CD4-positive, alpha-beta T cell treated with Interleukin-6 for 4 hours (primary cell): ENCODE measurements around the gene GIT1.
A peak's percentile ranks its signal among the peaks of the same experiment; 100 is the strongest.
"Not testable (repeated sequence)": the region's sequence is repeated elsewhere in the genome, so short reads cannot be mapped to it uniquely, and the experiment has no call there.

ENCODE experiments used
- DNase-seq: peaks from one replicate; pipeline ENCODE4 v3.0.0-alpha.2; 2020; ENCODE audit warnings: mixed read lengths

The GIT1 gene

DNA sequence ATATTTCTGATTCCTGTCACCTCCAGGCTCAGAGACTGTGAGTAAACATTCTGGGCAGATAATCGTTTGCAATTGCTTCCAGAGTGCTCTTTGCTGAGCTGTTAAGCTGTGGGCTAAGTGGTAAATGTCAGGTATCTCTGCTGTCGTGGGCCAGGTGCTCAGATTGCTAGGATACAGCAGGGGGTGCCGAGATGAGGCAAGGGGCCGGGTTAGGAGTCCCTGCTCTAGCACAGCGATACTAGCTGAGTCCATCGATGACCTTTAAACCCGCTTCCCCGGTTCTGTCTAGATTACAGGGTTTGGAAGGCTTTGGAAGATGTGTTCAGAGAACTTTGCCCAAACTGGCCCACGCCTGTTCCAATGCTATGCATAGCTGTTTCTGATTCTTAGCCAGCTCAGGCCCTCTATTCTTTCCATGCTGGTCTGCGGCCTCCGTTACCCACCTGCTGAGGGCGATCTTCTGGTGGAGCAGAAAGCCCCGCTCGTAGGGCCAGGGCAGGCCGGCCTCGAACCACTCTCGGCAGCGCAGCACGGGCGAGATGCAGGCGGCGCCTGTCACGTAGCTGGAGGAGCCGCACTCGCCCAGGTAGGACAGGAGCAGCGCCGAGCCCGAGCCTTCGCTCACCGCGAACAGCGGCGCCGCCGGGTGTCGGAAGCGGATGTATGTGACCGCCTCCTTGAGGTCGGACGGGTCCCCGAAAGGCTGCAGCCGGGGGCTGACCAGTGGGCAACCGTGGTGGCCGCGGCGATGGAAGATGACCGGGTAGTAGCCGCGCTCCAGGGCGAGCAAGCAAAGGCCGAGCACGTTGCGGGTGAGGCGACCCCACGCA is 23.6 kb downstream of the GIT1 start:
- peak; percentile 73 for DNase-seq

DNA sequence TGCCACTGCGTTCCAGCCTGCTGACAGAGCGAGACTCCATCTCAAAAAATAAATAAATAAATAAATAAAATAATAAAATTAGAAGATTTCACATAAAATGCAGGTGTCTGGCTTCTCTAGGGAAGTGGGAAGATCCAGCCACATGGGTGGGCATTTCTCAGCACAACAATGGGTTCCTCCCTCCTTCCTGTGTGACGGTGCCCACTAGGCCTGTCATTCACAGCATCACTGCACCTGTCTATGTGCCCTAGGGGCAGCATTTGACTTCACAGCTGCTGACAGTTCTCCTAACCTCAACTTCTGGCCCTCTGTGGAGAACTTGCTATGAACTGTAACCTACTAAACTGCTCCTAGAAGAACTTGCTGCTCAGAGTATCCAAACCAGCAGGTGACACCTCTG is 25.6 kb downstream of the GIT1 start:
- DNase-seq: no peak

DNA sequence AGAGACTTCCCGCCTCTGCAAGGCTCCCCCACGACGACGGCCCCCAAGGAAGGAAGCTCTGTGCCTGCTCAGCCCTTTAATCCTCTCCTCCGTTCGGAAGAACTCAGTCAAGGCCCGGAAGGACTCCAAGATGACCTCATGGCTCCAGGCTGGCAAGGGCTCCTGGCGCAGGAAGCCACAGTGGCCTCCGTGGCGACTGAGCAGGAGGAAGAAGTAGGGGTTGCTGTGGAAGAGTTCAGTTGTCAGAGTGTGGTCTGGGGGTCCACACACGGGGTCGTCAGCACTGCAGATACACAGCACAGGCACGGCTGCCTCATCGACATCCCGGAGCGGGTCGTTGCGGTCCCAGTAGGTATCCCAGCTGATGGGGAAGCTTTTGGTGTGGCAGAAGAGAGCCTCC is 26.8 kb downstream of the GIT1 start:
- DNase-seq: no peak

GRCh38 chr17:29561554-29562517 is 27.6 kb downstream of the GIT1 start:
- DNase-seq: peak; percentile 20

DNA sequence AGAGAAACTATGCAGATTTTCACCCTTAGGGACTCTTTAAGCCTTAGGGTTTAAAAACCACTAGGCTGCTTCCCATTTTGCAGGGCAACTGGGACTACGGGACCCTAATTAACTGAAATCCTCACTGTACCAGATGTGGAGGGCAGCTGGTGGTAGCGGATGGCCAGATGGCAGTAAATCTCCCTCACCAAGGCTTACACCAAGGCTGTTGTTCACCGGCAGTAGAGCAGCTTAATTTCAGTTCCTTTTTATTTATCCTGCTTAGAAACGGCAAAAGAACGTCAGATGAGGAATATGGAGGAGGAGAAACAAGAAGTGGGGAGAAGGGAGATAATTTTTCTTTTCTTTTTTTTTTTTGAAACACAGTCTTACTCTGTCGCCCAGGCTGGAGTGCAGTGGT is 29.1 kb downstream of the GIT1 start:
- no peak for DNase-seq

DNA sequence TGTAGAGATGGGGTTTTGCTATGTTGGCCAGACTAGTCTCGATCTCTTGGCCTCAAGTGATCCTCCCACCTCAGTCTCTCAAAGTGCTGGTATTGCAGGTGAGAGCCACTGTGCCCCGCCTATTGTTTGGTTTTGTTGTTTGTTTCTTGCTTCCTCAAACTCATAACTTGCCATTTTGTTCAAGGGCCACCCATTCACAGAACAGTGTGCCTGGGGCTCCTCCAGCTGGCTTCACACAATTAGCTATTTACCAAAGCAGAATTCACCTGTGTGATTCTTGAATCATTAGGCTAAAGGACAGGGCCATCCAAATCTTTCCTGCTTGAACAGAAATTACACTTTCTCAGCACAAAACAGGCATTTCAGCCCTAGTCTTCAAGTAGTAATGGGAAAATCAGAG is 29.8 kb downstream of the GIT1 start:
- no peak for DNase-seq

GRCh38 chr17:29558139-29558538 is 31.3 kb downstream of the GIT1 start:
- DNase-seq: not testable (repeated sequence)

DNA sequence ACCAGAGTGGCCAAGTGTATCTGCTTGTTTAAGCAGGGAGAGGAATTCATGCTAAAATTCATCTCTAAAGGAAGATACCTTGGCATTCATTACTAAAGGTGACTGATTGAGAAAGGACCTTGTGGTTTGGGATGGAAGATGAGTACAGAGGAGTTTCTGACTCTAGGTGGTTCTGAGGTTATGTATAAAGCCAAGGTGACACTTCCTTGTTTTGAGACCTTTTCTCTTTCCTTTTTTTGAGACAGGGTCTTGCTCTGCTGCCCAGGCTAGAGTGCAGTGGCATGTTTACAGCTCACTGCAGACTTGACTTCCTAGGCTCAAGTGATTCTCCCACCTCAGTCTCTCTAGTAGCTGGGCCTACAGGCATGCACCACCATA is 31.7 kb downstream of the GIT1 start:
- DNase-seq: no peak

DNA sequence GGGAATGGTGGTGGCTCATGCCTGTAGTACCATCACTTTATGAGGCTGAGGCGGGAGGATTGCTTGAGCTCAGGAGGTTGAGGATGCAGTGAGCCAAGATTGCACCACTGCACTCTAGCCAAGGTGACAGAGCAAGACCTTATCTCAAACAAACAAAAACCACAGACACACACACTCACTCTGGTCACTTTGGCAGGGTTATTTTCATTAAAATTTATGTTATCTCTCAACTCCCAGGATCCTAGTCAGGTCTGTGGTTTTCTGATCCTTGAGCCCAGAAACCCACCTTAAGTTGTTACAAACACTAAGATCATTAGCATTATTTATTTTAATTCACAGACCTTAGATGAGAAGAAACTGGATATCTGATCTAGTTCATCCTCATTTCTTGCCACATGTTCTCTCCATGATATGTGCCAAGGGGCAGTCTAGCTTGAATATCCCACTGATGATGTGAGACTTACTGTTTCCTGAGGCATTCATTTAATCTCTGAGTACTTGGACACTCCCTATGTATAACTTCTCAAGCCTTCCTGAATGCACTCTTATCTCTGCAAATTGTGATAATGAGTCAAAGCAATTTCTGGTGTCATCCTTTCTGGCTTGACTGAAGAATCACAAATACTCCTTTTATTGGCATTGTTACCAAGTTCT is 32.2 kb downstream of the GIT1 start:
- no peak for DNase-seq

DNA sequence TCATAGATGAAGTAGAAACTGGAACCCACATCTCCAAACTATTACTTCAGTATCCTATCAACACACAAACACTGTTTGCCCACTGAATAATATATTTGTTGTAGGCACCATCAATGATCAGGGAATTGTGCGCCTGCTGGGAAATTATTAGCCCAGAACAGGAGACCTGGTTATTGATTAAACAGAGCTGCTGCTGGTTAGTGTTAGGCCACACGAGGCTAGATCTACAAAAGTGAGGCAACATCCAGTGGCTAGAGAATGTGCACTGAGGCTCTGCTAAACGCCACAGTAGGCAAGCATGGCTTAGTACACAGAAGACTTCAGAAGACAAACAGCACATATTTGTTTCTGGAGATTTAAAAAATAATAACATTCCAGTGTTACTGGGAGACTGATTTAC is 33.6 kb downstream of the GIT1 start:
- no peak for DNase-seq

- DNase-seq: no peak
Measured at GRCh38 chr17:29549177-29549923, 40.1 kb downstream of the GIT1 start.

GRCh38 chr17:29546830-29547229 is 42.6 kb downstream of the GIT1 start:
- no peak for DNase-seq

GRCh38 chr17:29546085-29546484 is 43.4 kb downstream of the GIT1 start:
- DNase-seq: no peak

DNA sequence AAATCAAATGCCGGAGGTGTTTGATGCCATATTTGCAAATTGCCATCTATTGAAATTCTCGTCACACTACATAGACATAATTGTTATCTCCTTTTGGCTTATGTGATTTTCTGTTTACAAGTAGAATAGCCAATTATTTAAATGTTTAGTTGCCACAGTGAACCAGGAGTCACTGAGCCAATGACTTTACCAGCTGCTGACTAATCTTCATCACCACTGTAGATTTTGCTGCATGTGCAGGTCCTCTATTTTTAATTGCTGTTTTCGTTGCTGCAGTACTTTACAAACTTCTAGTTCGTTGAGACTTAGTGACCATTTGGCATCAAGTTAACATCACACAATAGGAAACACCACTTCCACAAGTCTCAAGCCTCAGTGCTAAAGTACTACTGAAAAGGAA is 45.4 kb downstream of the GIT1 start:
- no peak for DNase-seq

DNA sequence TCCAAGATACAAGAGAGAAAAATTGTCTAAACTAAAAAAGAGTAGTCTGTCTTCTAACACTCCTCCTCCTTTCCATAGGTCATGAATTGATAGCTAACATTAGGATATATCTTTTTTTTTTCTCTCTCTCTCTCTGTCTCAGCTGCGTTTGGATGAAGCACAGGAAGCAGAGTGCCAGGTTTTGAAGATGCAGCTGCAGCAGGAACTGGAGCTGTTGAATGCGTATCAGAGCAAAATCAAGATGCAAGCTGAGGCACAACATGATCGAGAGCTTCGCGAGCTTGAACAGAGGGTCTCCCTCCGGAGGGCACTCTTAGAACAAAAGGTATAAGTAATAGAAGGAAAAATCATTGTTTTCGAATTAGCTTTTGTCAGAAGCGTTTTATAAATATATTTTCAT is 55.5 kb downstream of the GIT1 start:
- DNase-seq: no peak

- DNase-seq: no peak
Measured at GRCh38 chr17:29526322-29526721, 63.1 kb downstream of the GIT1 start.

GRCh38 chr17:29524692-29525091 is 64.8 kb downstream of the GIT1 start:
- no peak for DNase-seq
